RWPE1 (cell line): ENCODE results near the gene SULT1C2.
A peak's percentile ranks its signal among the peaks of the same experiment; 100 is the strongest.

Source experiments
- CTCF ChIA-PET: fragments of 350-600 bp; sonication (Branson Sonifier 250); formaldehyde crosslinking; extraction: SDS; loops from one replicate; lab custom pipeline; 2021; lab: Yijun Ruan, JAX
- POLR2A ChIA-PET: fragments of 400-600 bp; formaldehyde crosslinking; extraction: SDS; loops from one replicate; lab custom pipeline; 2020; ENCODE audit warnings: antibody characterized with exemption; ENCODE audit not compliant: low non-redundant PET; lab: Yijun Ruan, JAX
- DNase-seq: peaks from one replicate; pipeline ENCODE4 v3.0.0; 2012; ENCODE audit warnings: low spot score
- H3K27ac ChIP-seq: fragments of 450-650 bp; 2 replicates; pipeline ENCODE4 v1.5.1; 2017
- TF ChIP-seq, protein P1 (sequence below): fragments of 450-650 bp; conservative IDR thresholded peaks from 2 replicates; pipeline ENCODE4 v1.5.1; 2017; ENCODE audit warnings: low read depth, mild to moderate bottlenecking

The SULT1C2 gene

DNA sequence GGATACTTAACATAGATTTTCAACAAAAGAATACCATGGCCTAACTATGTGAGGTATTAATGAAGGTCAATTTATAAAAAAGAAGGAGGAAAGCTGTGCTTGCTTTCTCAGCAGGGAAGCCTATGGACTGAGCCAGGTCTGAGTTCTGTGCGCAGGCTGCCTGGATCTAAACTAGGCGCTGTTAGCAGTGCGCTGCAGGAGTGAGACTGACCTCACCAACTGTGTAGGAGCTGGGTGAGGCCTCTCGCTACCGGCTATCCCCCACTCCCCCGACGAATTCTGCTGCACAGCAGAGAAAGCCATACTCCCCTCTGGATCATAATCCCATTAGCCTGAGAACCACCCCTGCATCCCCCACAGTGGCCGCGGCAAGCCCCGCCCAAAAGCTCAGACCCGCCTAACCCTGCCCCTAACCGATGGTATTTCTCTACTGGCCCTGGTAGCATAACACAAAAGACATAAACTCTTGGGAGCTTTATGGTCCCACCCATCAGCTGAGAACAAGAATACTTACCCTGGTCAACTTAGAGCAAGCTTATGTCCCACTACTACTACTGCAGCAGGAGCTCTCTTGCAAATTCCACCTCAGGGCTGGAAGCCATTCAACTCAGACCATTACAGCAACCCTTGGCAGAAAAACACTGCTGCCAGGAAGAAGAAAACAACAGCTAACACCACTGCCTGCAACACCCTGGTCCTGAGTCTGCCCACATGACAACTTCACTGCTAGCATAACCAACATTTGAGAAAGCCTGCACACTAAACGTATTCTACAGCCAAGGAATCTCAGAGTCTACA, 28.0 kb downstream of the SULT1C2 start:
- no peak overlapping the region for H3K27ac ChIP-seq
- no peak for DNase-seq
- TF ChIP-seq, protein P1, sequence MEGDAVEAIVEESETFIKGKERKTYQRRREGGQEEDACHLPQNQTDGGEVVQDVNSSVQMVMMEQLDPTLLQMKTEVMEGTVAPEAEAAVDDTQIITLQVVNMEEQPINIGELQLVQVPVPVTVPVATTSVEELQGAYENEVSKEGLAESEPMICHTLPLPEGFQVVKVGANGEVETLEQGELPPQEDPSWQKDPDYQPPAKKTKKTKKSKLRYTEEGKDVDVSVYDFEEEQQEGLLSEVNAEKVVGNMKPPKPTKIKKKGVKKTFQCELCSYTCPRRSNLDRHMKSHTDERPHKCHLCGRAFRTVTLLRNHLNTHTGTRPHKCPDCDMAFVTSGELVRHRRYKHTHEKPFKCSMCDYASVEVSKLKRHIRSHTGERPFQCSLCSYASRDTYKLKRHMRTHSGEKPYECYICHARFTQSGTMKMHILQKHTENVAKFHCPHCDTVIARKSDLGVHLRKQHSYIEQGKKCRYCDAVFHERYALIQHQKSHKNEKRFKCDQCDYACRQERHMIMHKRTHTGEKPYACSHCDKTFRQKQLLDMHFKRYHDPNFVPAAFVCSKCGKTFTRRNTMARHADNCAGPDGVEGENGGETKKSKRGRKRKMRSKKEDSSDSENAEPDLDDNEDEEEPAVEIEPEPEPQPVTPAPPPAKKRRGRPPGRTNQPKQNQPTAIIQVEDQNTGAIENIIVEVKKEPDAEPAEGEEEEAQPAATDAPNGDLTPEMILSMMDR = no peak
- ChIA-PET CTCF (no interaction called here), POLR2A (interaction anchor here (0.6 kb wide), 1 partner anchor 46 kb away, joined by 3 read pairs; no protein-coding TSS in a partner anchor)

DNA sequence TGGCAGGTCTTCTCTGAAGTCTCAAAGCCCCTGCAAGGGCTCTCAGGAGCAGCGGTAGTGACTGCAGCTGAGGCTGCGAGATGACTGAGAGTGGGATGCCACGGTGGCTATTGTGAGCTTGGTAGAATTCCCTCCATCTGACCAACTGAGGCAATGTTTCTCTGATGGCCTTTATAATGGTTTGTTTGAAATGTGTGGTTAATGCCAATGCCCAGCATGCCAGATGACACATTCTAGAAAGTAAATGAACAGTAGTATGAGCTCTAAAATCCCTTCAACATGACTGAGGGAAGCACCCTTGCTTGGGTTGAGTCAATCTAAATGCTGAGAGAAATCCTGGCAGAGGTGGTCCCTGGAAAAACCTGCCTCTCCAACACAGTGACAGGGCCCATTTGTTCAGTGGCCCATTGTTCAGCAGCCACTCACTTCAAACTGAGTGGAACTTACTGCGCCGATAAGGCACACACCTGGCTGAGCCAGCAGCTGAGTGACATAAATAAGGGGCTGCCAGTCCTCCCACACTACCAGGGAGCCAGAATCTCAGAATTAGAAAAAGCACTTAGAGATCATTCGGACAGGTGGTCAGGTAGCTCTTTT, 31.7 kb downstream of the SULT1C2 start:
- CTCF ChIA-PET = interaction anchor here (0.7 kb wide), 1 partner anchor 745 kb away, joined by 3 read pairs; no protein-coding TSS in a partner anchor
- H3K27ac ChIP-seq = no peak overlapping the region
- TF ChIP-seq, protein P1 = no peak
- no peak for DNase-seq
- POLR2A ChIA-PET = no interaction called here

DNA sequence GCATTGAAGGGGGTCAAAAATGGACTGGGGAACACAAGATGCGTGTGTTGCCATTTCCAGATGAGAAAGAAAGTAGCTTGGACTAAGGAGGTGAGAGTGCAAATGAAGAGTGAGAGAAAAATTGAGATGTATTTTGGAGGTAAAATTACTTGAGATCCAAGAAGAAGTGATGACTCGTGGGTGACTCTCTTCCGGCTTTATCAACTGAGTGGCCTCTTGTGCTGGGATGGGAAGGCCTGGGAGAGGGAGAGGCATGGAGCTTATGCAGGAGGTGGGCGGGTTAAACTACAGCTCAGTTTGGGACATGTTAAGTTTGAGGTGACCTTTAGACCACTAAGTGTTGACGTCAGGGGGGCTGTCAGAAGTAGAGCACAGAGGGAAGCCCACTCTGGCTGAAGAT, 34.9 kb downstream of the SULT1C2 start:
- H3K27ac ChIP-seq = no peak overlapping the region
- TF ChIP-seq, protein P1 = no peak
- DNase-seq = peak; percentile 18
- POLR2A ChIA-PET = no interaction called here
- CTCF ChIA-PET = interaction anchor here (0.6 kb wide), 1 partner anchor 62 kb away, joined by 3 read pairs; no protein-coding TSS in a partner anchor

DNA sequence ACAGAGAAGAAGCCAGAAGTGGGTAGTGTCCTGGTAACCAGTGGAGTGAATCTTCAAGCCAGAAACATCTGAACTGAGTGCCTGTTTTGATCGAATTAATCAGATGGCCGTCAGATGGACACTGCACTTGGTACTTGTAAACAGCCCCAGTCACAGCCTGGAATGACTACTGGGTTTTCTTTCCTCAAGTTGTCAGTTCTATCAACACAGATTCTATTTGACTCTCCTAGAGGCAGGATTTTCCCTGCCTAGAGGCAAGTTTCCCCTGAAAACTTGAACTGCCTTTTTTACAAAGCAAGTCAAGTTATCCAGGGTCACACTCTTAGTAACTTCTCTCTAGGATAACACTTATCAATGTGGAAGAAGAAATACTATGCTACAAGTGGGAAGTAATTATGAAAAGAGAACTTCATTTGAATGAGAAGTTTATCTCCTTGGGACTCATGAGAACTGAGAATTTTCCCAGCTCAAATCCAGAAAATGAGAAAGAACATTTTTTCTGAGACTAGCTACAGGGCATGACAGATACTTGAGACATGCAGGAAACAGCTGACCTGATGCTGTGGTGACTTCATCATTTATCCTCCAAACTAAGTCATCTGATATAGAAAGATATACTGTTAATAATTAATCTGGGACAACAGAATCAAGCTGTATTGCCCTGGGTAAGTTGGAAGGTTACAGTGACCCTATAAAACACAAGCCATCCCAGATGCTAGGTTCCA, 36.0 kb downstream of the SULT1C2 start:
- H3K27ac ChIP-seq = no peak overlapping the region
- POLR2A ChIA-PET = no interaction called here
- TF ChIP-seq, protein P1 = no peak
- DNase-seq = peak; percentile 17
- CTCF ChIA-PET = no interaction called here

DNA sequence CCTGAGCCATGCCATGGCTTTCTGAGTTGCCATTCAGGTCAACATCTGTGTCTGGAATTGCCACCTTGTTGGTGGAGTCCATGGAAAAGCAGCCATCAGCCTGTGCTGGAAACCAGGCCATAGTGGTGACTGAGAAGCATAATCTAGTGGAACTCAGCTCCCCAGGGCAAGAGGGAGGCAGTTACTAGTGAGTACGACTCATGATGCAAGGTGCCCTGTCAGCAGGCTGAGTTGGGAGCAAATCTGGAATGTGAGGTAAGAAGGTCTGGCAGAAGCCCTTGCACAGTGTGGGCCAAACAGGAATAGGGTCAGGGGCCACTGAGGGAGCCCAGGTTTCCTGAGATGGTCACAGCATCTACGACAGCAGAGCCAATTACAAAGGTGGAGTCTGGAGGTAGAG, 37.1 kb downstream of the SULT1C2 start:
- DNase-seq = no peak
- TF ChIP-seq, protein P1 = no peak
- H3K27ac ChIP-seq = no peak overlapping the region
- ChIA-PET CTCF (interaction anchor here (1.0 kb wide), 1 partner anchor 258 kb away, joined by 3 read pairs; no protein-coding TSS in a partner anchor), POLR2A (no interaction called here)

DNA sequence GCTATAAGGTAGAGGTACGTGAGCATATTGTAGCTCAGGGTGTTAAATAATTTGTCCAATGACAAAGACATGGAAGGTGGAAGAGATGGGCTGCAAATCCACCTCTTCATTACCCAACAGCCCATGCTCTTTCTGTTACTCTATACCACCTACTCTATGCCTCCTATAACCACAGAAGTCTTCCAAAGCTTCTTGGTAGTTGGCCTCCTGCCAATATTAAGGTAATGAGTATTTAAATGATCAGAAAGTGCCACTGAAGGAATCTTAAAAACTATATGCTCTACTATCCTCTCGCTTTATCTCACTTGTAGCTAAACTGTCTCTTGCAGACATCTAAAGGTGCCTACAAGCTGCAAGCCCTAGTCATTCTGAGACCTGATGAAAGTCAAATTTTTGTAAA, 41.1 kb downstream of the SULT1C2 start:
- no peak for DNase-seq
- TF ChIP-seq, protein P1 = no peak
- CTCF ChIA-PET = no interaction called here
- POLR2A ChIA-PET = no interaction called here
- no peak overlapping the region for H3K27ac ChIP-seq
